GM12865 (cell line): Measurements from ENCODE around the gene LKAAEAR1.

ENCODE experiments used
- DNase-seq: peaks from one replicate; pipeline ENCODE4 v3.0.0; 2010; ENCODE audit warnings: low read depth
- H3K4me3 ChIP-seq: 2 replicates; pipeline ENCODE4 v1.5.1; 2011; ENCODE audit warnings: mild to moderate bottlenecking, low read depth, low read length, control low read depth
- CTCF ChIP-seq: IDR thresholded peaks from 2 replicates; pipeline ENCODE4 v1.5.1; 2011; ENCODE audit warnings: low read length, control low read depth, low read depth, inconsistent platforms; ENCODE audit not compliant: insufficient read depth; ENCODE audit errors: missing control alignments

Gene LKAAEAR1

DNA sequence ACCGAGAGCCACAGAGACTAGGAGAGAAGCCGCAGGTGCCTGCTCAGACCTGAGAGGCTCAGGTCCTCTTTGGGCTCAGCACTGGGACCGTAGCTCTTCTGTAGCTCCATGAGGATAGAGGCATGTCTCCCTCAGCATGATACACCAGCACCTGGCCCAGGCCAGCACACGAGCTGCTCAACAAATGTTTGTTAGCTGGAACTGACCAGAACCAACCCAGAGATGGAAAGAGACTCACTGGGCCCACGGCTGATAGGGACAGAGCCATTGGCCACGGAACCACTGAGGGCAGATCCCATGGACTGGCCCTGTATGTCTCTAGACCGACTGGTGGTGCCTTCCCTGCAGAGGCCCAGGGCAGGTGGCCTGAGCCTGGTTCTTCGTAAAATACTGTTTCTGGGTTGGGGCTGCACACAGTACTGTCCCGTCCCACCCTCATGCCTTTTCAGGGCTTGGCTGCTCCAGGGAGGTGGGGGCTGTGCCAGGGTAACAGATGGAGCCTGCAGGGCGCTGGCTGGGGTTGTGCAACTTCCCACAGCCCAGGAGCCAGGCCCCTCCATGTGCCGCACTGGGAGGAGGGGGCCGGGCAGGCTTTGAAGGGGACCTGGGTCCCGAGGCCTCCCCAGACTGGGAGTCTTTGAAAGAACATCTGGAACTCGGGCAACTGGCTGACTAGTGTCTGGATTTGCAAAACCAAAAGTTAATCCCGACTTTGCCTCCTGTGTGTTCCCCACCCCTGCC is 43.0 kb downstream of the LKAAEAR1 start:
- H3K4me3 ChIP-seq = peak overlapping the region; percentile 61
- no peak for DNase-seq
- no peak for TF ChIP-seq CTCF

- DNase-seq = no peak
- no peak overlapping the region for H3K4me3 ChIP-seq
- TF ChIP-seq CTCF = no peak
Observed at GRCh38 chr20:64040231-64041039, 43.8 kb downstream of the LKAAEAR1 start.

- TF ChIP-seq CTCF = no peak
- H3K4me3 ChIP-seq = peak overlapping the region; percentile 70
- no peak for DNase-seq
Observed at GRCh38 chr20:64039293-64040160, 44.7 kb downstream of the LKAAEAR1 start.

DNA sequence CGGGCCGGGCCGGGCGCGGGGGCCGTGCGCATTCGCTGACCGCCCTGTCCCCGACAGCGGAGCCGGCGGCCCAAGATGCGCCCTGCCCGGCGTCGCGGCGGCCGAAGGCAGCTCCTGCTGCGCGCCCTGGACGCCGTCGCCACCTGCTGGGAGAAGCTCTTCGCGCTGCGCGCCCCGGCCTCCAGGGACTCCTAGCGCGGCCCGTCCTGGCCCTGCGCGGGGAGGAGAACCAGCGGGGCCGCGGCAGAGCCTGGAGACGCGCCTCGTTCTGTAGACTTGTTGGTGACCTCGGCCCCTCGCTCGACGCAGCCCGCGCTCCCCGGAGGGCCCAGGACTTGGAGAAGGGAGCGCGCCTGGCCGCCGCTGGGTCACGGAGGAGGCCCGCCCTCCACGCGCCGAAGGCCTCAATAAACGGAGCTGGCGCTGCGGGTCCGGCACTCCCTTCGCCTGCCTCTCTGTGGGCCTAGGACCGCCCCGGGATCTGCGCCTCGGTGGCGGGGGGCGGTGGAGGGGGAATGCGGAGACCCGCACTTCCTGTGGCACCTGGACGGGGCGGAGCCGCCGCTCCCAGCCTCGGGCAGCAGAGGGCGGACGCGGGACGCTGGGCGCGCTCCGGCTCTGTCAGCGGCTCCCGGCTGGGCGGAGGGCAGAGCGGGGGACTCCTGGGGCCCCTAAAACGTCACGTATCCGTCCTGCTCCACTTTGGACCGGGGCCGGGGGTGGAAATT is 45.5 kb downstream of the LKAAEAR1 start:
- peak overlapping the region; percentile 70 for H3K4me3 ChIP-seq
- DNase-seq = peak; percentile 90
- TF ChIP-seq CTCF = peak; percentile 85

DNA sequence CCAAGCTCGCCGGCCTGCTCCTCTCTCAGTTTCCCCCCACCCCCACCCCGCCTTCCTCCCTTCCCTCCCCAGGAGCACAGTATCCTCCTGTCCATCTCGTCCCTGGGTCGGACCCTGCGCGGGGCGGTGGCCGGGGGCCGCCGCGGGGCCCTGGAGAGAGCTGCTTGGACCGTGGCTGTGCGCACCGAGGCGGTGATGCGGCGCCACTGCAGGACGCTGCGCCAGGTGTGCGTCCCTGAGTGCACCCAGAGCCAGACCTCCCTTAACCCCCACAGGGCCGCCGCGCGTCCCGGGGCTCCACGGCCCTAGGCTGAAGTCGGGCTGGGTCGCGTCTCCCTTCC is 46.0 kb downstream of the LKAAEAR1 start:
- no peak for TF ChIP-seq CTCF
- H3K4me3 ChIP-seq = peak overlapping the region; percentile 70
- peak; percentile 77 for DNase-seq
